Measurements from ENCODE around the gene ATP6AP2. TPM values are rescaled to one million over a fixed set of nuclear protein-coding genes. Genes with fewer than 3 reads are reported as not detected.
"Not testable (repeated sequence)": the region's sequence is repeated elsewhere in the genome, so short reads cannot be mapped to it uniquely, and the experiment has no call there.

The ATP6AP2 gene
- total and polyA plus RNA-seq, 2 experiments from 2014 or later, result 80.1 to 88.7 TPM

GRCh38 chrX:40564447-40564846 lies 16.3 kb upstream of the ATP6AP2 start:
- Histone ChIP-seq H3K4me3 (no peak overlapping the region), H3K27ac (ENCODE audit: low read depth) (no peak overlapping the region), H4K20me1 (replicated peaks; ENCODE audit: insufficient read depth) (no peaks in the 10 kb centered on the region), H3F3A (replicated peaks; ENCODE audit: low read depth) (no peaks in the 10 kb centered on the region), H3K4me1 (ENCODE audit: insufficient read depth) (no peaks in the 10 kb centered on the region), H3K9me2 (ENCODE audit: insufficient read depth) (no peaks in the 10 kb centered on the region), H2AFZ (no peak overlapping the region), H3K36me3 (ENCODE audit: insufficient read depth) (no peaks in the 10 kb centered on the region), H3K79me2 (replicated peaks; ENCODE audit: insufficient read depth) (no peaks in the 10 kb centered on the region), H3K4me2 (no peak overlapping the region), H3K27me3 (ENCODE audit: insufficient read depth) (no peaks in the 10 kb centered on the region)
- no peak for ATAC-seq
- TF ChIP-seq CREB1 (CRISPR knock-in tag; IDR thresholded peaks at IDR 0.05; ENCODE audit: low read depth), result no peak
- H3K27ac Mint-ChIP-seq, result no peak overlapping the region
- no peaks in the 10 kb centered on the region for H3K9me3 Mint-ChIP-seq
- DNase-seq (ENCODE audit: low spot score), result no peak
- H3K4me3 Mint-ChIP-seq, result no peak overlapping the region
- H3K4me1 Mint-ChIP-seq, result no peaks in the 10 kb centered on the region
- no peaks in the 10 kb centered on the region for H3K27me3 Mint-ChIP-seq (ENCODE audit: insufficient read depth, low read depth, poor library complexity)
- no peaks in the 10 kb centered on the region for H3K36me3 Mint-ChIP-seq (ENCODE audit: low read depth)

GRCh38 chrX:40570346-40571093 lies 10.2 kb upstream of the ATP6AP2 start:
- ATAC-seq, result no peak; the same call in 1 of the 3 replicates
- peak; percentile 4 for DNase-seq (ENCODE audit: low spot score)
- Histone ChIP-seq H3K4me1 (ENCODE audit: insufficient read depth) (no peaks in the 10 kb centered on the region), H3F3A (replicated peaks; ENCODE audit: low read depth) (no peaks in the 10 kb centered on the region), H3K79me2 (replicated peaks; ENCODE audit: insufficient read depth) (no peaks in the 10 kb centered on the region), H3K9me2 (ENCODE audit: insufficient read depth) (no peaks in the 10 kb centered on the region), H3K4me2 (no peak overlapping the region), H4K20me1 (replicated peaks; ENCODE audit: insufficient read depth) (no peaks in the 10 kb centered on the region), H3K27me3 (ENCODE audit: insufficient read depth) (no peaks in the 10 kb centered on the region), H2AFZ (no peak overlapping the region), H3K27ac (ENCODE audit: low read depth) (no peak overlapping the region), H3K36me3 (ENCODE audit: insufficient read depth) (no peaks in the 10 kb centered on the region), H3K4me3 (no peak overlapping the region)
- TF ChIP-seq NANOG (IDR thresholded peaks at IDR 0.05; ENCODE audit: borderline replicate concordance), result no peak
- TF ChIP-seq ZNF114 (CRISPR knock-in tag; IDR thresholded peaks at IDR 0.05), result no peak
- no peak for TF ChIP-seq CTCF (conservative IDR thresholded peaks at IDR 0.05; ENCODE audit: low read depth in 2 of 2)
- no peak for TF ChIP-seq ZNF462 (CRISPR knock-in tag; IDR thresholded peaks at IDR 0.05)
- Mint-ChIP-seq H3K36me3 (ENCODE audit: low read depth) (no peaks in the 10 kb centered on the region), H3K4me3 (no peak overlapping the region), H3K27me3 (ENCODE audit: insufficient read depth, low read depth, poor library complexity) (peaks cover 2% of the 10 kb centered on the region), H3K4me1 (peaks cover 10% of the 10 kb centered on the region), H3K9me3 (no peaks in the 10 kb centered on the region), H3K27ac (no peak overlapping the region)

GRCh38 chrX:40571164-40571563 lies 9.6 kb upstream of the ATP6AP2 start:
- H3K4me3 Mint-ChIP-seq; ATAC-seq; H3K4me1 ChIP-seq (ENCODE audit: insufficient read depth); H3K4me1 Mint-ChIP-seq; H3K27me3 ChIP-seq (ENCODE audit: insufficient read depth); H4K20me1 ChIP-seq (replicated peaks; ENCODE audit: insufficient read depth); H3K36me3 Mint-ChIP-seq (ENCODE audit: low read depth); H3K9me2 ChIP-seq (ENCODE audit: insufficient read depth); H3K4me2 ChIP-seq; H3K4me3 ChIP-seq; DNase-seq (ENCODE audit: low spot score); H3K9me3 Mint-ChIP-seq; H3K79me2 ChIP-seq (replicated peaks; ENCODE audit: insufficient read depth); H3K36me3 ChIP-seq (ENCODE audit: insufficient read depth); H3K27ac ChIP-seq (ENCODE audit: low read depth); H3K27me3 Mint-ChIP-seq (ENCODE audit: insufficient read depth, low read depth, poor library complexity); H3F3A ChIP-seq (replicated peaks; ENCODE audit: low read depth); H2AFZ ChIP-seq; H3K27ac Mint-ChIP-seq: not testable (repeated sequence)
